Putamen (tissue), 1 donor: Measurements from ENCODE around the gene MGLL.
"Not testable (repeated sequence)": the region's sequence is repeated elsewhere in the genome, so short reads cannot be mapped to it uniquely, and the experiment has no call there.

Source experiments
- DNase-seq: peaks from one replicate; pipeline ENCODE4 v3.0.0-alpha.2; 2016; ENCODE audit warnings: low spot score

MGLL gene

DNA sequence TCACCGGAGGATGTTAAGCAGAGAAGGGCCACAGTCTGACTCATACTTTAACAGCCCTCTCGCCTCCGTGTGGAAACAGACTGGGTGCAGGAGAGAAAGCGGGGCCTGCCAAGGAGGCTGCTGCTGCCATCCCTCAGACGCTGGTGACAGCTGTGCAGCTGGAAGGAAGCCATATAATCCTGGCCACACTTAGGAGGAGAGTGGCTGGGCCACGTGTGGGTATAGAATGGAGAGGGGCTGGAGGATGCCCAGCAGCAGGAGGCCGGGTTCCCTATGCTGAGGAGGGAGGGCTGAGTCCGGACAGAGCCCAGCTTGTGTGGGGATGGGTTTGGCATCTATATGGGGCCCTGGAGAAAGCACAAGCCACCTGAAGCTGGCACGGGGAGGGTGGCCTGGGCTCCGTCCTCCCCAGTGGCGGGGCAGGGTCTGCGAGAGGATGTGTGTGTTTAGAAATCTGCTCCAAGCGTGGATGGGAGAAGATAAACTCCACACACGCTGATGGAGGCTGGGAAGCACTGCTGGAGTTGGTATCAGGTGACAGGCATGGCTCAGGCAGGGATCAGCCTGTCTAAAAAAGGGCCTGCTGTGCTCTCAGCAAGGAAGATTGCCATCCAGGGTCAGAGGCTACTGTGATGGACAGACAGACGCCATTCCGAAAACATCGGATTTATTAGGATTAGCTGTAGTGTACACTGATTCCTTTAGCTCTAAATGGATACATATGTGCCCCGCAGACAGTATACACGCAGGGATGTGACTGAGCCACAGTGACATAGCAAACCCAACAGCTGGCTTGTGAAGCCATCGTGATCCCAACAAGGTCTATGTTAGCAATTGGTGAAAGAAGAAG lies 133.7 kb downstream of the MGLL start:
- DNase-seq: no peak

DNA sequence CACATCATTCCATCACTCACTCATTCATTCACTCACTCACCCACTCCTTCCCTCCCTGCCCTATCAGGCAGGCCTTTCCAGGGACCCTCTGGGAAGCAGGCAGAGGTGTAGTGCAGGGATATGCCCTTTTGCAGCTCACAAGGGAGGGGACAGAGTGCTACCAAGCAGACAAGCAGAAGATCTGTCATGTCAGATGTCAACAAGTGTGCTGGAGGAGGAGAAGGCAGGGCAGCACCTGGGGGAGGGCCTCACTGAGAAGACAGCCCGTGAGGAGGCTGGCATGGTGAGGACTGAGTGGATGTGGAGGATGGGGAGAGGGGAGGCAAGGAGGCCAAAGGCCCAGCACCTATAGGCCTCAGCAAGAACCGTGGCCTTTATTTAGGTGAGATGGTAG lies 134.3 kb downstream of the MGLL start:
- no peak for DNase-seq

DNA sequence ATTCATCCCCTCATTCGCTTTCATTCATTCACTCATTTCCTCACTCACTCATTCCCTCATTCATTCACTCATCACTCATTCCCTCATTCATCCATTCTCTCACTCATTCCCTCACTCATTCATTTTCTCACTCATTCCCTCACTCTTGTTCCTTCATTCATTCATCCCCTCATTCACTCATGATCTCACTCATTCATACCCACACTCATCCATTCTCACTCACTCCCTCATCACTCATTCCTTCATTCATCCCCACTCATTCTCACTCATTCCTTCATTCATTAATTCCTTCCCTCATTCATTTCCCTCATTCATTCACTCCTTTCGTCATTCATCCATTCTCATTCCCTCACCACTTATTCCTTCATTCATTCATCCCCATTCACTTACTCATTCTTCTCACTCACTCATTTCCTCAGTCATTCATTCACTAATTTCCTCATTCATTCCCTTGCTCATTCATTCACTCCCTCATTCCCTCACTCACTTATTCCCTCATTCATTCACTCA lies 135.0 kb downstream of the MGLL start:
- DNase-seq: no peak

DNA sequence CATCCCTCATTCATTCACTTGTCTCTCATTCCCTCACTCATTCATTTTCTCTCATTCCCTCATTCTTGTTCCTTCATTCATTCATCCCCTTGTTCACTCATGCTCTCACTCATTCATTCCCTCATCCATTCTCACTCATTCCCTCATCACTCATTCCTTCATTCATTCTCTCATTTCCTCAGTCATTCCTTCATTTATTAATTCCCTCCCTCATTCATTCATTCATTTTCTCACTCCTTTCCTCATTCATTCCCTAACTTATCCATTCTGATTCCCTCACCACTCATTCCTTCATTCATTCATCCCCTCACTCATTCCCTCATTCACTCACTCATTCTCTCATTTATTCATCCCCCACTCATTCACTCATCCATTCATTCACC lies 135.8 kb downstream of the MGLL start:
- DNase-seq: no peak

DNA sequence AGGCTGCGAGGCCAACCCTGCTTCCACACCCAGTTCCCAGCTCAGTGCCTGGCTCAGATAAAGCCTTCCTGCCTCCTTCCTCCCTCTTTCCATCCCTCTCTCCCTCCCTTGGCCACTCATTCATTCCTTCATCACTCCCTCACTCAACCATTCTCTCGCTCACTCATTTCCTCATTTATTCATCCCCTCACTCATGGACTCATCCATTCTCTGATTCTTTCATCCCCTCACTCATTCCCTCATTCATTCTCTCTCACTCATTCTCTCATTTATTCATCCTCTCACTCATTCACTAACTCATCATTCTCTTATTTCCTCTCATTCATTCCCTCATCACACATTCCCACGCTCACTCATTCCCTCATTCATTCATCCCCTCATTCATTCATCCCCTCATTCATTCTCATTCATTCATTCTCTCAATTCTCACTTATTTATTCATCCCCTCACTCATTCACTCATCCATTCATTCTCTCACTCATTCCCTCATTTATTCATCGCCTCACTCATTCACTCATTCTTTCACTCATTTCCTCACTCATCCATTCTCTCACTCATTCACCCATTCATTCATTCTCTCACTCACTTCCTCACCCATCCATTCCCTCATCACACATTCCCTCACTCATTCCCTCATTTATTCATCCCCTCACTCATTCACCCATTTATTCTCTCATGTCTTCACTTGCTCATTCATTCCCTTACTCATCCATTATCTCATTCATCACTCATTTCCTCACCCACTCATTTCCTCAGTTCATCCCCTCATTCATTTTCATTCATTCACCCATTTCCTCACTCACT lies 136.4 kb downstream of the MGLL start:
- no peak for DNase-seq

DNA sequence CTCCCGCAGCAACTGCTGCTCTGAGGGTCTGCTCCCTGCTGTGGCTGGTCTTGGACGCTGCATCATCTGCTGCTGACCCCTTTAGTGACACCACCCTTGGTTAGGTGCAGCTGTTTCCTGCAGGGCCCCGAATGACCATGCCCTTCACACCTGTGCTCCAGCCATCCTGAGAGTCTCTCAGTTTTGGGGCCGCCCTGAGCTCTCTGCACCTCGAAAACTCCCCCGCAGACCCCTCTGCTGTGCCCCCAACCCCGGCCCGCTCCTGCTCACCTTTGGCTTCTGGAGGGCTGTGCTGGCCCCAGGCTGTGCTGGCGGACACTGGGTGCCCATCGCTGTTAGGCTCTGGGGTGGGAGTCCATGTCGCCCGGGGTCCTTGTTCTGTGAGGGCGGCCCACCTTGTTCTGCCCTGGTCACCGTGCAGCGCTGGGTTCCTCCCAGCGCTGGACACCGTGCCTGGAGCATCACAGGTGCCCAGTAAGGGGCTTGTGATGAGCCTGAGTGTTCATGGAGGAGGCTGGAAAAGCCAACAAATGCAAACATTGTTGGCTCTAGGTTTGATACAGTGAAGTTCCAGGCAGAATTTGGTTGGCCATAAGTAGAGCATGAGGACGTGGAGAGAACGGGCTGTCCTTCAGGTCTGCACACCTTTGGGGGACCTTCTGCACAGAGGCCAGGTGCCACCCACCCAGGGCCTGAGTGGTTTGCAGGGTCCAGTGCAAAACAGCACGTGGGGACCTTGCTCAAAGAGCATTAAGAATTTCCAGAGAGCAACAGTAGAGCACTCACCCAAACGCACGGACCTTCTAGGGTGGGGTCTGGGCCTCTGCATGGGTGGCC lies 137.2 kb downstream of the MGLL start:
- no peak for DNase-seq

GRCh38 chr3:127682561-127682960 lies 139.8 kb downstream of the MGLL start:
- DNase-seq: no peak

DNA sequence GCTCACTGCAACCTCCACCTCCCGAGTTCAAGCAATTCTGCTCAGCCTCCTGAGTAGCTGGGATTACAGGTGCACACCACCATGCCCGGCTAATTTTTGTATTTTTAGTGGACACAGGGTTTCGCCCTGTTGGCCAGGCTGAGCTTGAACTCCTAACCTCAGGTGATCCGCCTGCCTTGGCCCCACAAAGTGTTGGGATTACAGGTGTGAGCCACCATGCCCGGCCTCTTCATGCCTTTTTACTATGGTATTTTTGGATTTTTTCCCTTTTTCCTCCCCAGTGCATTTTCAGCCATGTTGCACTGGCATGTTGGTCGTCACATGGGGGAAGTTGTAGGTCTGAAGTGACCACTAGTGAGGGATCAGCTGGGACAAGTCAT lies 140.2 kb downstream of the MGLL start:
- not testable (repeated sequence) for DNase-seq

- DNase-seq: no peak
Observed at GRCh38 chr3:127680798-127681221, 141.5 kb downstream of the MGLL start.

- no peak for DNase-seq
Observed at GRCh38 chr3:127680146-127680661, 142.1 kb downstream of the MGLL start.

DNA sequence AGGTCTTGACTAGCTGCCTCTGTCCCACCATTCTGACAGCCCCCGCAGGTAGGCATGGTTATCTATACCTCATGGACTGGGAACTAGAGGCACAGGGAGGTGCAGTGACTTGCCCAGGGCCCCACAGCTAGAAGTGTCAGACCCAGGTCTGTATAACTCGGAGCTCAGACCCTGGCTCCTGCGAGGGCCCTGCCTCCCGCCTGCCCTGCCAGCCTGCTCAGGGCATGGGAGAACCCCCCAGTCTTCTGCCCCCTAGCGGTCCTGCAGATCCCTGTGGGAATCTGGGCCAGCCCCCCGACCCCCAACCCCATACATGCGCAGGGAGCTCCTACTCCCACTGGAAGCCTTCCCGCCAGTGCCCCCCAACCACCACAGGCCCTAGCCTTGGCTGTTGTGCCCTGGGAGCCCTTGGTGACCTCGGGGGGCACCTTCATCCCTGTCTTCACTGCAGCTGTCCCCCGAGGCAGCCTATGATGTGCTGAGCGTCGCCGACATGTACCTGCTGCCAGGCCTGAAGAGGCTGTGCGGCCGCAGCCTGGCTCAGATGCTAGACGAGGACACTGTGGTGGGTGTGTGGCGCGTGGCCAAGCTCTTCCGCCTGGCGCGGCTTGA lies 142.7 kb downstream of the MGLL start:
- DNase-seq: no peak

- no peak for DNase-seq
Observed at GRCh38 chr3:127678611-127679533, 143.4 kb downstream of the MGLL start.

- no peak for DNase-seq
Observed at GRCh38 chr3:127678315-127678599, 144.1 kb downstream of the MGLL start.

DNA sequence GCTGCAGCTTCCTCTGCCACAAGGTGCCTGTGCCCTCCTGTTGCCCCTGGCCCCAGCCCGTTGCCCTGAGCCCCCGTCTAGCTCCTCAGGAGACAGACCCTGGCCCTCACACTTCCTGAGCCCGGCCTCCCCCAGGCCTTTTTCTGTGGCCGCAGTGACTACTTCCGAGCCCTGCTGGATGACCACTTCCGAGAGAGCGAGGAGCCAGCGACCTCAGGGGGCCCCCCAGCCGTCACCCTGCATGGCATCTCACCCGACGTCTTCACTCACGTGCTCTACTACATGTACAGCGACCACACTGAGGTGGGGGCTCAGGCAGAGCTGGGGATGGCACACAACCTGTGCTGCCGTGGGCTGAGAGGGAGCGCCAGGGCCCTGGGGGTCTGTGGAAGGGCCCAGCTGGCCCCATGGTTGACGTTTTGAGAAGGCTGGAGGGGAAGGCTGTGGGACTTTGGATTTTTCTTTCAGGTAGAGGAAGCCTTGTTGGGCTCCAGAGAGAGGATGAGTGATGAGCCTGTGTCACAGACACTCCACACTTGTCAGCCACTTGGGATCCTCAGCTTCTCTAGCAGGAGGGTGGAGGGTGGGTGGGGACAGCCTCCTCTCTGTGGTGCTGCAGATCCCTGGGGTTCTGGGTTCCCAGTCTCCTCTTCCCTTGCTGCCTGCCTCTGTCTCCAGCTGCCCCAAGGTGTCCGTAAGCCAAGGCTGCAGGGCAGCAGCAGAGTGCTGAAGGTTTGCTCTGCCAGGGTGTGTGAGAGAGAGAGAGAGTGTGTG lies 144.6 kb downstream of the MGLL start:
- DNase-seq: no peak

GRCh38 chr3:127676921-127677351 lies 145.4 kb downstream of the MGLL start:
- no peak for DNase-seq

DNA sequence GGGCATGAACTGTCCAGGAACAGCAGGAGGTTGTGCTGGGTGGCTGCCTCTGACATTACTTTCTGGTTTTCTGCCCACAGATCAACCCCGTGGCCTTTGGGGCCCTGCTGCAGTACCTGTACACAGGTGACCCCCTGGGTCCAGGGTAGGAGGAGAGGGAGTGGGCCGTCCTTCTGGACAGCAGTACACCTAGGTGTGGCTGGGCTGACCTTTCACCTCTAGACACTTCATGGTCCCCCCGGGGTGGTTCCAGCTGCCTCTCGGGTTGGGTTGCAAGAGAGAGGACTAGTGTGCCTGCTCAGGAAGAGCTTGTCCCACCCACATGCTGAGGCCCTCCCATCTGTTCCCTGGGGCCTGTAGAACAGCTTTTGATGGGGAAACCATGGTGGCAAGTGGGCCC lies 145.9 kb downstream of the MGLL start:
- no peak for DNase-seq

- DNase-seq: no peak
Observed at GRCh38 chr3:127675651-127676391, 146.5 kb downstream of the MGLL start.

DNA sequence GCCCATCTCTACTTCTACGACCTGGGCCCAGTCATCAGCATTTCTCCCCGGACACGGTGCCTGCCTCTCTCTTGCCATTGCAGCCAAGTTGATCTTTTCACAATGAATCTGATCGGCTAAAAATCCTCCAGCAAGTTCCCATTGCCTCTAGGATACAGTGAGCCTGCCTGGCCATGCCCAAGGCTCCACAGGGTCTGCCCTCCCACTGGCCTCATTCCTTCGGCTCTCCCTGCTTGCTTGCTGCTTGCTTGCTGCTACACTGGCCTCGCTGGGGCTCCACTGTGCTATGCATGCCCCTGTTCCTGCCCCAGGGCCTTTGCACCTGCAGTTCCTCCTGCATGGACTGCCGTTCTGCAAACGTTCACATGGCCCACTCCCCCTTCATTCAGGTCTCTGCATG lies 147.5 kb downstream of the MGLL start:
- DNase-seq: no peak

DNA sequence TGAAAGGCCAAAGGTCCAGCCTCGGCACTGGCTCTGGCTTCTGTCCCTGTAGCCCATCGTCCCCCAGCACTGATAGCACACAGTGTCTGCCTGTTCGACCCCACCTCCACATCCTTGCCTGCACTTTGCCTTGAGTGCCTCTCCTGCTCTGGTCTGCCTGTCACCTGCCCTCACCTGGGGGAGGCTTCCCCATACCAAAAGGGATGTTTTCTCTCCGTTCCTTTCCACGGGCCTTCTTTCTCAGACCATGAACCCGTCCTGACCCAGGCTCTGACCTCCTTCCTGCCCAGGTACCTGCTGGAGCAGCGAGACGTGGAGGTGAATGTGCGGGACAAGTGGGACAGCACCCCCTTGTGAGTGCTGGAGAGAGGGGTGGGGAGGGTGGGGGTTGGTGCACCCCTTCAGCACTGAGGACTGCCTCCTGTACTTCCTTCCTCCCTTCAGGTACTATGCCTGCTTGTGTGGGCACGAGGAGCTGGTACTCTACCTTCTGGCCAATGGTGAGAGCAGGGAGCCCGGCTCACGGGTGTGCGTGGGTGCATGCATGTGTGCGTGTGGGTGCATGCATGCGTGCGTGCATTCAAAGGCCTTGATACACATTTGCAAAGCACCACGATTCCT lies 148.1 kb downstream of the MGLL start:
- peak; percentile 65 for DNase-seq
